SU-DHL-6 (cell line): ENCODE data around the gene EXD2.

Experiments used
- EZH2phosphoT487 ChIP-seq: fragments of 200-600 bp; sonication (generic), shearing (Covaris generic); conservative IDR thresholded peaks from 2 replicates; pipeline ENCODE4 v1.6.1; 2018; ENCODE audit warnings: mild to moderate bottlenecking, antibody characterized with exemption, low read length, moderate library complexity, mixed read lengths
- TF ChIP-seq, protein P1 (sequence below): fragments of 200-600 bp; sonication (generic); IDR thresholded peaks from one replicate; pipeline ENCODE4 v1.5.1; 2017; ENCODE audit warnings: antibody characterized with exemption, mild to moderate bottlenecking, low read length, moderate library complexity; ENCODE audit not compliant: insufficient read depth, poor library complexity, severe bottlenecking

DNA sequence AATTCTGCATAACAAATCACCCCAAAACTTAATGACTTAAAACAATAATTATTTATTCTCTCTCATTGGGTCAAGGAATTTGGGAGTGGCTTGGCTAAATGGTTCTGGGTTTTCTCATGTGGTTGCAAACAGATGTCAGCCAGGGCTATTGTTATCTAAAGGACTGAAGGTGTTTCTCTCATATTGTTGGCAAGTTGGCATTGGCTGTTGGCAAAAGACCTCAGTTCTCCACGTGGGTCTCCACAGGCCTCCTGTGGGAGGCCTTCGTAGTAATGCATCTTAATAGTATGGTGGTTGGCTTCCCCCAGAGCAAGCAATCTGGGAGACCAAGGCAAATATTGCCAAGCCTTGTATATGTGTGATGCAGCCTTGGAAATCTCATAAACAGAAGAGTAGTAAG lies 83.0 kb downstream of the EXD2 start:
- TF ChIP-seq, protein P1, sequence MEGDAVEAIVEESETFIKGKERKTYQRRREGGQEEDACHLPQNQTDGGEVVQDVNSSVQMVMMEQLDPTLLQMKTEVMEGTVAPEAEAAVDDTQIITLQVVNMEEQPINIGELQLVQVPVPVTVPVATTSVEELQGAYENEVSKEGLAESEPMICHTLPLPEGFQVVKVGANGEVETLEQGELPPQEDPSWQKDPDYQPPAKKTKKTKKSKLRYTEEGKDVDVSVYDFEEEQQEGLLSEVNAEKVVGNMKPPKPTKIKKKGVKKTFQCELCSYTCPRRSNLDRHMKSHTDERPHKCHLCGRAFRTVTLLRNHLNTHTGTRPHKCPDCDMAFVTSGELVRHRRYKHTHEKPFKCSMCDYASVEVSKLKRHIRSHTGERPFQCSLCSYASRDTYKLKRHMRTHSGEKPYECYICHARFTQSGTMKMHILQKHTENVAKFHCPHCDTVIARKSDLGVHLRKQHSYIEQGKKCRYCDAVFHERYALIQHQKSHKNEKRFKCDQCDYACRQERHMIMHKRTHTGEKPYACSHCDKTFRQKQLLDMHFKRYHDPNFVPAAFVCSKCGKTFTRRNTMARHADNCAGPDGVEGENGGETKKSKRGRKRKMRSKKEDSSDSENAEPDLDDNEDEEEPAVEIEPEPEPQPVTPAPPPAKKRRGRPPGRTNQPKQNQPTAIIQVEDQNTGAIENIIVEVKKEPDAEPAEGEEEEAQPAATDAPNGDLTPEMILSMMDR: no peak
- no peak for TF ChIP-seq EZH2phosphoT487
